HG03575 (cell line): ENCODE data around the gene TMEM192.
"Not testable (repeated sequence)": the region's sequence is repeated elsewhere in the genome, so short reads cannot be mapped to it uniquely, and the experiment has no call there.

Experiments used
- ATAC-seq: cut with Tn5 transposase; IDR thresholded peaks from one replicate; pipeline ENCODE4 v1.9.1; 2021; ENCODE audit not compliant: unreplicated experiment, insufficient number of reproducible peaks, low FRiP score; ENCODE audit errors: extremely low read depth

TMEM192 gene

GRCh38 chr4:165025782-165026181 is 86.9 kb downstream of the TMEM192 start:
- not testable (repeated sequence) for ATAC-seq
